Coronary artery (tissue), 2 donors: ENCODE data around the gene SNAPC4.
"Not testable (repeated sequence)": the region's sequence is repeated elsewhere in the genome, so short reads cannot be mapped to it uniquely, and the experiment has no call there.

Source experiments
- DNase-seq: peaks from one replicate; pipeline ENCODE4 v3.0.0-alpha.2; 2017; ENCODE audit warnings: low spot score
- H3K27ac ChIP-seq, 2 donors: fragments of 200-600 bp; sonication (generic); one replicate each; pipeline ENCODE4 v1.5.1; 2016 to 2019
- H3K4me3 ChIP-seq: fragments of 200-600 bp; sonication (generic); 2 replicates; pipeline ENCODE4 v1.5.1; 2016; ENCODE audit warnings: mild to moderate bottlenecking, moderate library complexity
- TF ChIP-seq, protein P1 (sequence below): fragments of 200-600 bp; sonication (generic); IDR thresholded peaks from one replicate; pipeline ENCODE4 v1.5.1; 2019; ENCODE audit warnings: antibody characterized with exemption

Gene SNAPC4

DNA sequence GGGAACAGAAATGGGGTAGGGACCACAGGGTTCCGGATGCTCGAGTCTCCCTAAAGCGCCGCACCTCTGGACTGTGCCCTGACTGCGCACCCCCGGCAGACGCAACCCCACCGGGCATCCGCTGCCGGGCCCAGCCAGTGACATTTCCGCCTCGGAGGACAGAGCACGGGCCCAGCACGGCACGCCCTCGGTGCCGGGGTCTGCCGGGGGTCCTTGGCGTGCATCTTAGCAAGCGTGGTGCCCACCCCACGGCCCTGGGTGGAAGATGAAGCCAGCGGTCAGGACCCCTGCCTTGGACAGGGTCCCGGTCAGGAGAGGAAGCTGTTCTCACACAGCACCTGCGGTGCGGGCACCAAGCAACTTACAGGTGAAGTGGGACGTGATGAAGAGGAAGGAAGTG lies 32.6 kb upstream of the SNAPC4 start:
- H3K27ac ChIP-seq = no peak overlapping the region
- H3K4me3 ChIP-seq = no peak overlapping the region
- no peak for DNase-seq
- TF ChIP-seq, protein P1, sequence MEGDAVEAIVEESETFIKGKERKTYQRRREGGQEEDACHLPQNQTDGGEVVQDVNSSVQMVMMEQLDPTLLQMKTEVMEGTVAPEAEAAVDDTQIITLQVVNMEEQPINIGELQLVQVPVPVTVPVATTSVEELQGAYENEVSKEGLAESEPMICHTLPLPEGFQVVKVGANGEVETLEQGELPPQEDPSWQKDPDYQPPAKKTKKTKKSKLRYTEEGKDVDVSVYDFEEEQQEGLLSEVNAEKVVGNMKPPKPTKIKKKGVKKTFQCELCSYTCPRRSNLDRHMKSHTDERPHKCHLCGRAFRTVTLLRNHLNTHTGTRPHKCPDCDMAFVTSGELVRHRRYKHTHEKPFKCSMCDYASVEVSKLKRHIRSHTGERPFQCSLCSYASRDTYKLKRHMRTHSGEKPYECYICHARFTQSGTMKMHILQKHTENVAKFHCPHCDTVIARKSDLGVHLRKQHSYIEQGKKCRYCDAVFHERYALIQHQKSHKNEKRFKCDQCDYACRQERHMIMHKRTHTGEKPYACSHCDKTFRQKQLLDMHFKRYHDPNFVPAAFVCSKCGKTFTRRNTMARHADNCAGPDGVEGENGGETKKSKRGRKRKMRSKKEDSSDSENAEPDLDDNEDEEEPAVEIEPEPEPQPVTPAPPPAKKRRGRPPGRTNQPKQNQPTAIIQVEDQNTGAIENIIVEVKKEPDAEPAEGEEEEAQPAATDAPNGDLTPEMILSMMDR = no peak

DNA sequence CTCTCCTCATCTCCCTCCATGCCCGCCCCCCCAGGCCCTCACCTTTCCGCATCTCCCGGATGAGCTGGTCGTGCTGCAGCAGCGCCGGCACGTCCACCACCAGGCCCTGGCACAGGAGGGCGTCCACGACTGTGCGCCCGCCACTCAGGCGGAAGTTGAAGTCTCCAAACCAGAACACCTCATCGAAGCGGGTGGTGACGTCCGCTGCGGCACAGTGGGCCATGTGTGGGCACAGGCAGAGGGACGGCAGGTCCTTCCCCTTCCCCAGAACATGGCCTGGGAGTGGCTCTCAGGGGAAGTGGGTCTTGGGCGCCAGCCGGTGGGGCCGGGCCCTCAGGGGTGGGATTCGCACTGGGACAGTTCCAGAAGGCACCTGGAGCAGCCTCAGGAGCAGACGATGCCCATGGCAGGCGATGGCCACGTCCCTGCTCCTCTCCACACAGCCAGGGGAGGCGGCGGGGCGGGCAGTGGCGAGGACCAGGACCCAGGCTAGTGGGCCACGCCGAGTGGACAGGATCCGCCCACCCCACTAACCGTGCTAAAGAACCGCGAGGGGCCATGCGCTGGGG lies 31.9 kb upstream of the SNAPC4 start:
- Histone ChIP-seq H3K4me3 (no peak overlapping the region), H3K27ac (no peak overlapping the region)
- TF ChIP-seq, protein P1 = no peak
- DNase-seq = no peak

DNA sequence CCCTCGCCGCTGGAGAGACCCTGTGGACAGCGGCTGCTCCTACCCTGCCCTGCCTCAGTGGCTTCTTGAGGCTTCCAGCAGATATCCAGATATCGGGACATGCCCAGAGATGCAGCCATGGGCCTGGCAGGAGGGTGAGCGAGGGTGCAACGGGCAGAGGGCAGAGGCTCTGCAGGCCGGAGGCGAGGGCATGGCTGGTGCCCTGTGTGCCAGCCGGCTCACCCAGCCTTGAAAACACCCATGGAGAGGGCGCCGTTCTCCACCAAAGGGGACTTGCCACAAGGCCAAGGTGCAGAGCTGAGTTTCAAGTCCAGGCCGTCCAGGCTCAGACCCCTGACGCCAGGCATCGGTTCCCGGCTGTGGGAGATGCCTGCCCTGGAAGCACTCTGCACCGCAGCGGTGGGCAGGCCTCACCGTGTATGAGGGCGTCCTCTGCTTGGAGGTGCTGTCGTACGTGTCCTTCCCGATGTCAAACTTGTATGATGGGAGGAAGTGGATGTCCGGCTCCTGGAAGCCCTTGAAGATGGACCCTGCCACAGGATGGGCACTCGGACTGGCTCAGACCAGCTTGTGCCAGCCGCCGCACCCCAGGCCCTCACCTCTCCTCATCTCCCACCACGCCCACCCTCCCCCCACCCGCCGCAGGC lies 30.7 kb upstream of the SNAPC4 start:
- DNase-seq = no peak
- TF ChIP-seq, protein P1 = no peak
- no peak overlapping the region for H3K4me3 ChIP-seq
- H3K27ac ChIP-seq = no peak overlapping the region

DNA sequence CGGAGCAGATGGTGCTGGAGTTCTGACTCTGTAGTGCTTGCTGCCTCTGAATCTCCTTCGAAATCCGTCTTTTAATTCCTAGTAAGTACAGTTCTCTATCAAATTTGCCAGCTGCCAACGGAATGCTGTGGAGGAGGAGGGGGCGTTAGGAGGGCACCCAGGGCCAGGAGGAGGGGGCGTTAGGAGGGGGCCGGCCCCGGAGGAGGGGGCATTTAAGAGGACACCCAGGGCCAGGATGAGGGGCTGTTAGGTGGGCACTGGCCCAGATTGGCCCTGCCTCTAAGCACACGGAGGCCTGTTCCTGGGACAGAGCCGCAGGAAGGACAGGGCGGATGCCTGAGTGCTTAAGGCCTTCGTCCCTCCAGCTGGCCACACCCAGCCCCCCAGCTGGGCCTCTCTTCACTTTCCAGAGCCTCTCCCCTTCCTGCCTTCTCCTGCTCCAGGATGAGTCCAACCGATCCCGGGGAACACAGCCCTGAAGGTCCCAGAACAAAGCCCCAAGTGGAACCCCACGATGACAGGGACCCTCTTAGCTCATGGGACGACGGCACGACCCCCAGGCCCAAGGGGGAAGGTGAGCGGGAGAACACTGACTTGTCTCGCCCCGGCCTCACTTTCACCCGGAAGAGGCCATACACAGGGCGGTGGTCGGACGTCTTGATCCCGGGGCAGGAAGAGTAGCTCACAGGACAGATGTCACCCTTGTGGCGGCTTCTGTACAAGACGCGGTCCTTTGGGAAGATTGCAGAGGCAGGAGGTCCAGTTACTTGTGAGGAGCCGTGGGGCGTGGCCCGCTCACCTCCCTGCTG lies 29.9 kb upstream of the SNAPC4 start:
- TF ChIP-seq, protein P1 = no peak
- no peak for DNase-seq

DNA sequence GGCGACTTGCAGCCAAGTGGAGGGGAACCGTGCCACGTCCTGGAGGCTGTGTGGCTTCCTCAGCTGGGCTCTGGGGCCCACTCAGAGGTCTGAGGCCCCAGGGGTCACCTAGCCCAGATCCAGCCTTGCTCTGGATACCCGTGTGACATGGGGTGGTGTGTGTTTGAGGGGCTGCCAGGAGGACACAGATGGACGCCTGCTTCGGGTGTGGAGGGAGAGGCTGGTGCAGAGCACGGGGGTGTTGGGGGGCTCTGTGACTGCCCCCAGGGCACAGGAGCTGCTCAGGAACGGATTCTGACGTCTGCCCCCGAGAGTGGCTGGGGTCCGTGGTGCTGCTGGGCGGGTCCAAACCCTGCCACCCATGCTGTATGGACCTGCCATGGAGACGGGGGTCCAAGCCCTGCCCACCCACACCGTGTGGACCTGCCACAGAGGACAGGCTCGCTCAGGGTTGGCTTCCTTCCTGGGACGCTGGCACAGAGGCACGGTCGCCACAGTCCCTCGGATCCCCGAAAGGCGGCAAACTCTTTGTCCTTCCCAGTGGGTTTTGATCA lies 29.2 kb upstream of the SNAPC4 start:
- TF ChIP-seq, protein P1 = no peak
- Histone ChIP-seq H3K27ac (no peak overlapping the region), H3K4me3 (no peak overlapping the region)
- no peak for DNase-seq

More for the DNA sequence above, 29.9 kb upstream of the SNAPC4 start:
- Histone ChIP-seq H3K4me3 (no peak overlapping the region), H3K27ac (no peak overlapping the region)

DNA sequence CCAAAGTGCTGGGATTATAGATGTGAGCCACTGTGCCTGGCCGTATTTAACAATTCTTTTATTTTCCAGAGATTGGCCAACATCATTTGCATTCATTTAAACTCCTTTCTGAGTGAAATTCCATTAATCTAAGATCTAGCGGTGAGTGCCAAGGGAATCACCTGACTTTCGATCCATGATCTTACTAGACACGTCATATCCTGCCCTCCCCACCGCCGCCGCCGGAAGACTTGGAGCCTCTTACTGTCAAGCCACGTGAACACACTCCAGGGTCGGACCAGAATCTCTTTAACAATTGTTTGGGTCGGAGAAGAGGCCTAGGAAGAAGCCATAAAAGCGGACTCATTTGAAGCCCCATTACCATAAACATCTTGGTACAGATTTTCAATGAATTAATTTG lies 26.8 kb upstream of the SNAPC4 start:
- H3K4me3 ChIP-seq = no peak overlapping the region
- no peak overlapping the region for H3K27ac ChIP-seq
- DNase-seq = no peak
- TF ChIP-seq, protein P1 = no peak

DNA sequence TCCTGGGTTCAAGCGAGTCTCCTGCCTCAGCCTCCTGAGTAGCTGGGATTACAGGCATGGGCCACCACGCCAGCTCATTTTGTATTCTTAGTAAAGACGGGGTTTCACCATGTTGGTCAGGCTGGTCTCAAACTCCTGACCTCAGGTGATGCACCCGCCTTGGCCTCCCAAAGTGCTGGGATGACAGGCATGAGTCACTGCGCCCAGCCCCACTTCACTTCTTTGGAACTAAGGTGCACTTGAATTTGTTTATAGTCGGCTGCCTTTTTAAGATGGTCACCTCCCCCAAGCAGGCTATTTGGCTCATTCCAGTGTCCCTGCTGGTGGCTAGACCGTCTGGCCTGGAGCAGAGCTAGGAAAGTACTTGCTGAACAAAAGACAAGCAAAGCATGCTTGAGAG lies 25.4 kb upstream of the SNAPC4 start:
- H3K4me3 ChIP-seq, DNase-seq, H3K27ac ChIP-seq: not testable (repeated sequence)
